GM23338 (cell line): ENCODE data around the gene KIFC1. TPM values are rescaled to one million over a fixed set of nuclear protein-coding genes. Genes with fewer than 3 reads are reported as not detected.

Experiments used
- ATAC-seq: fragments of 200-7000 bp; cut with Tn5 transposase; 3 replicates; pipeline ENCODE4 v1.9.1; 2020
- DNase-seq: peaks from one replicate; pipeline ENCODE4 v3.0.0-alpha.2; 2015; ENCODE audit warnings: low spot score
- H2AFZ ChIP-seq: fragments of 200-600 bp; sonication (generic); 2 replicates; pipeline ENCODE4 v1.8.0; 2016; ENCODE audit warnings: antibody characterized with exemption, mild to moderate bottlenecking, moderate library complexity
- H3F3A ChIP-seq: fragments of 200-600 bp; sonication (generic); replicated peaks from 2 replicates; pipeline ENCODE4 v1.8.0; 2017; ENCODE audit warnings: antibody characterized with exemption, mixed run types, low read depth
- H3K27ac ChIP-seq: fragments of 200-600 bp; sonication (generic); 2 replicates; pipeline ENCODE4 v1.6.1; 2016; ENCODE audit warnings: low read depth
- H3K27me3 ChIP-seq: fragments of 200-600 bp; sonication (generic); 2 replicates; pipeline ENCODE4 v1.8.0; 2016; ENCODE audit warnings: mild to moderate bottlenecking, mixed run types, moderate library complexity; ENCODE audit not compliant: insufficient read depth
- H3K36me3 ChIP-seq: fragments of 200-600 bp; sonication (generic); 2 replicates; pipeline ENCODE4 v1.8.0; 2016; ENCODE audit warnings: mild to moderate bottlenecking; ENCODE audit not compliant: insufficient read depth
- H3K4me1 ChIP-seq: fragments of 200-600 bp; sonication (generic); 2 replicates; pipeline ENCODE4 v1.8.0; 2016; ENCODE audit warnings: mild to moderate bottlenecking, moderate library complexity; ENCODE audit not compliant: insufficient read depth
- H3K4me2 ChIP-seq: fragments of 200-600 bp; sonication (generic); 2 replicates; pipeline ENCODE4 v1.7.1; 2017; ENCODE audit warnings: mixed run types
- H3K4me3 ChIP-seq: fragments of 200-600 bp; sonication (generic); 2 replicates; pipeline ENCODE4 v1.6.1; 2016; ENCODE audit warnings: mixed run types
- H3K79me2 ChIP-seq: fragments of 200-600 bp; sonication (generic); replicated peaks from 2 replicates; pipeline ENCODE4 v1.8.0; 2017; ENCODE audit warnings: mild to moderate bottlenecking; ENCODE audit not compliant: insufficient read depth
- H3K9me2 ChIP-seq: fragments of 200-600 bp; sonication (generic); 2 replicates; pipeline ENCODE4 v1.8.0; 2017; ENCODE audit not compliant: insufficient read depth
- H4K20me1 ChIP-seq: fragments of 200-600 bp; sonication (generic); replicated peaks from 2 replicates; pipeline ENCODE4 v1.8.0; 2017; ENCODE audit warnings: mild to moderate bottlenecking; ENCODE audit not compliant: insufficient read depth
- H3K27ac Mint-ChIP-seq: 2 replicates; pipeline ENCODE4 v1.8.0; 2020; ENCODE audit warnings: inconsistent platforms, mild to moderate bottlenecking, moderate library complexity, mixed read lengths
- H3K27me3 Mint-ChIP-seq: 3 replicates; pipeline ENCODE4 v1.8.0; 2022; ENCODE audit warnings: low read depth, mild to moderate bottlenecking, moderate library complexity, mixed read lengths, inconsistent platforms; ENCODE audit not compliant: insufficient read depth, poor library complexity
- H3K36me3 Mint-ChIP-seq: 3 replicates; pipeline ENCODE4 v1.8.0; 2021; ENCODE audit warnings: low read depth, mild to moderate bottlenecking, inconsistent platforms, moderate library complexity, mixed read lengths
- H3K4me1 Mint-ChIP-seq: 3 replicates; pipeline ENCODE4 v1.8.0; 2020; ENCODE audit warnings: mild to moderate bottlenecking, inconsistent platforms, mixed read lengths
- H3K4me3 Mint-ChIP-seq: 3 replicates; pipeline ENCODE4 v1.8.0; 2021; ENCODE audit warnings: moderate library complexity, mild to moderate bottlenecking, inconsistent platforms, mixed read lengths
- H3K9me3 Mint-ChIP-seq: 3 replicates; pipeline ENCODE4 v1.8.0; 2020; ENCODE audit warnings: moderate library complexity, mild to moderate bottlenecking, inconsistent platforms, mixed read lengths
- CREB1 ChIP-seq: fragments of 250-450 bp; sonication (Bioruptor Pico); IDR thresholded peaks from 2 replicates; pipeline ENCODE4 v1.5.0; 2020; ENCODE audit warnings: low read depth, mild to moderate bottlenecking, moderate library complexity
- CTCF ChIP-seq, 2 experiments: fragments of 200-600 bp in 1 of 2; sonication (generic) in 1 of 2; conservative IDR thresholded peaks; 2 replicates each; pipeline versions ENCODE4 v1.5.1 to v1.6.1; 2016 to 2017; ENCODE audit warnings: antibody characterized with exemption in 2 of 2, low read depth in 2 of 2, mild to moderate bottlenecking in 2 of 2, moderate library complexity in 1 of 2
- ETS1 ChIP-seq: IDR thresholded peaks from 2 replicates; pipeline ENCODE4 v1.6.1; 2016; ENCODE audit warnings: antibody characterized with exemption
- EZH2 ChIP-seq: fragments of 200-600 bp; sonication (generic); IDR thresholded peaks from one replicate; pipeline ENCODE4 v1.8.0; 2017; ENCODE audit warnings: antibody characterized with exemption, mild to moderate bottlenecking, low read depth; ENCODE audit not compliant: unreplicated experiment
- EZH2phosphoT487 ChIP-seq: fragments of 200-600 bp; sonication (generic); IDR thresholded peaks from one replicate; pipeline ENCODE4 v1.8.1; 2018; ENCODE audit warnings: antibody characterized with exemption; ENCODE audit not compliant: unreplicated experiment
- JUNB ChIP-seq: IDR thresholded peaks from one replicate; pipeline ENCODE4 v1.6.1; 2016; ENCODE audit warnings: antibody characterized with exemption; ENCODE audit not compliant: unreplicated experiment
- NANOG ChIP-seq: IDR thresholded peaks from 2 replicates; pipeline ENCODE4 v1.6.1; 2016; ENCODE audit warnings: antibody characterized with exemption, borderline replicate concordance
- POLR2AphosphoS5 ChIP-seq: IDR thresholded peaks from 2 replicates; pipeline ENCODE4 v1.6.1; 2016; ENCODE audit warnings: antibody characterized with exemption, low read depth
- REST ChIP-seq: IDR thresholded peaks from one replicate; pipeline ENCODE4 v1.6.1; 2018; ENCODE audit warnings: antibody characterized with exemption; ENCODE audit not compliant: unreplicated experiment
- STAT1 ChIP-seq: IDR thresholded peaks from one replicate; pipeline ENCODE4 v1.6.1; 2016; ENCODE audit warnings: antibody characterized with exemption; ENCODE audit not compliant: unreplicated experiment
- ZNF114 ChIP-seq: fragments of 250-450 bp; sonication (Bioruptor Pico); IDR thresholded peaks from 2 replicates; pipeline ENCODE4 v1.5.0; 2020; ENCODE audit warnings: mild to moderate bottlenecking, moderate library complexity
- ZNF331 ChIP-seq: fragments of 250-450 bp; sonication (Bioruptor Pico); IDR thresholded peaks from 2 replicates; pipeline ENCODE4 v1.5.0; 2020; ENCODE audit warnings: low read depth, mild to moderate bottlenecking, moderate library complexity
- ZNF462 ChIP-seq: fragments of 250-450 bp; sonication (Bioruptor Pico); IDR thresholded peaks from 2 replicates; pipeline ENCODE4 v1.5.0; 2020; ENCODE audit warnings: mild to moderate bottlenecking, moderate library complexity
- polyA plus RNA-seq: library from polyadenylated mRNA; unstranded; fragments of >200 nt; fragmentation: Nextera tagmentation; extraction: Ambion mirVana; gene quantifications from 2 replicates; pipeline ENCODE4 v1.2.1, GENCODE V29; 2016
- total RNA-seq: library from RNA; depleted of rRNA; stranded (reverse); fragments of >200 nt; shearing (Covaris generic); gene quantifications from 2 replicates; pipeline ENCODE4 v1.2.3, GENCODE V29; 2014

Gene KIFC1
- total and polyA plus RNA-seq, 2 experiments from 2014 or later, result 10.3 to 61.7 TPM

DNA sequence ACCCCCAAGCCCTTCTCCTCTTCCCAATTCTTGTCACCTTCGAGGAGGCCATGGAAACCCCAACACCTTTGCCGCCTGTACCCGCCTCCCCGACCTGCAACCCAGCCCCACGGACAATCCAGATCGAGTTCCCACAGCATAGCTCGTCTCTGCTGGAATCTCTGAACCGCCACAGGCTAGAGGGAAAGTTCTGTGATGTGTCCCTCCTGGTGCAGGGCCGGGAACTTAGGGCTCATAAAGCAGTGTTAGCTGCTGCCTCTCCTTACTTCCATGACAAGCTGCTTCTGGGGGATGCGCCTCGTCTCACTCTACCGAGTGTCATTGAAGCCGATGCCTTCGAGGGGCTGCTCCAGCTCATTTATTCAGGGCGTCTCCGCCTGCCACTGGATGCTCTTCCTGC is 63.4 kb downstream of the KIFC1 start:
- Histone ChIP-seq H3F3A (peaks cover 8% of the 10 kb centered on the region), H3K4me2 (peak overlapping the region; percentile 93), H3K9me2 (no peaks in the 10 kb centered on the region), H3K4me1 (peaks cover 4% of the 10 kb centered on the region; the same call in 1 of the 2 replicates), H4K20me1 (no peaks in the 10 kb centered on the region; the same call in 1 of the 2 replicates), H3K4me3 (peak overlapping the region; percentile 81), H3K79me2 (peaks cover 14% of the 10 kb centered on the region), H2AFZ (no peak overlapping the region), H3K27me3 (no peaks in the 10 kb centered on the region), H3K36me3 (no peaks in the 10 kb centered on the region), H3K27ac (peak overlapping the region; percentile 39; the same call in 1 of the 2 replicates)
- peaks cover 20% of the 10 kb centered on the region for H3K27me3 Mint-ChIP-seq
- peak overlapping the region; percentile 97 for H3K4me3 Mint-ChIP-seq
- peaks cover 7% of the 10 kb centered on the region; the same call in 2 of the 3 replicates for H3K9me3 Mint-ChIP-seq
- H3K27ac Mint-ChIP-seq, result peak overlapping the region; percentile 80
- TF ChIP-seq ZNF114, result no peak
- no peak for TF ChIP-seq ZNF462 (CRISPR knock-in tag)
- TF ChIP-seq POLR2AphosphoS5, result no peak
- no peak for TF ChIP-seq JUNB
- no peak for TF ChIP-seq STAT1
- no peak for TF ChIP-seq EZH2
- TF ChIP-seq CREB1, result no peak
- TF ChIP-seq CTCF (conservative IDR thresholded peaks at IDR 0.05; ENCODE audit: low read depth in 2 of 2), result no peak
- TF ChIP-seq EZH2phosphoT487, result no peak
- TF ChIP-seq NANOG, result no peak
- TF ChIP-seq ETS1, result no peak
- no peak for TF ChIP-seq REST
- no peak for TF ChIP-seq ZNF331 (CRISPR knock-in tag)
- peaks cover 22% of the 10 kb centered on the region for H3K4me1 Mint-ChIP-seq
- no peak for ATAC-seq
- no peak for DNase-seq
- peaks cover 53% of the 10 kb centered on the region for H3K36me3 Mint-ChIP-seq
